Left lobe of liver (tissue), 2 donors: ENCODE results near the gene CHPF2. TPM values are rescaled to one million over a fixed set of nuclear protein-coding genes. Genes with fewer than 3 reads are reported as not detected.

Experiments used
- ATAC-seq: fragments of 200-7000 bp; cut with Tn5 transposase; one replicate; pipeline ENCODE4 v1.9.1; 2020; ENCODE audit warnings: mild to moderate bottlenecking, moderate library complexity
- DNase-seq: peaks from one replicate; pipeline ENCODE4 v3.0.0-alpha.2; 2020; ENCODE audit warnings: low spot score
- total RNA-seq: library from RNA; stranded (reverse); gene quantifications from one replicate; pipeline ENCODE4 v1.2.1, GENCODE V29; 2021
- donor health status: DM: no; HTN: no; CAD: no; lungs with moderate emphysema.
- donor health status: DM: no; HTN: yes; CAD: no.

CHPF2 gene
- total RNA-seq, 1 donor from 2014 or later: 16.1 TPM

- no peak for ATAC-seq
These were observed 27.8 kb upstream of the CHPF2 start for GRCh38 chr7:151204383-151205032.

GRCh38 chr7:151205730-151206129 is 26.6 kb upstream of the CHPF2 start:
- ATAC-seq (no peak), DNase-seq (no peak)

More at GRCh38 chr7:151204383-151205032, 27.8 kb upstream of the CHPF2 start:
- DNase-seq: no peak

GRCh38 chr7:151206914-151207313 is 25.4 kb upstream of the CHPF2 start:
- ATAC-seq (no peak), DNase-seq (no peak)

GRCh38 chr7:151207315-151207714 is 25.0 kb upstream of the CHPF2 start:
- DNase-seq: no peak
- no peak for ATAC-seq

- ATAC-seq: no peak
- no peak for DNase-seq
These were observed 24.5 kb upstream of the CHPF2 start for GRCh38 chr7:151207804-151208203.

GRCh38 chr7:151208253-151208862 is 23.9 kb upstream of the CHPF2 start:
- ATAC-seq (no peak), DNase-seq (no peak)

GRCh38 chr7:151209588-151209987 is 22.7 kb upstream of the CHPF2 start:
- ATAC-seq (no peak), DNase-seq (no peak)

- ATAC-seq (no peak), DNase-seq (no peak)
These were observed 22.0 kb upstream of the CHPF2 start, which contains the start of gene H2BK1 for GRCh38 chr7:151210087-151210854. Gene H2BK1 (minus strand): TSS chr7:151210488. CDS start chr7:151210318, 170 bp downstream.

GRCh38 chr7:151211155-151211772 is 21.0 kb upstream of the CHPF2 start:
- ATAC-seq: no peak
- DNase-seq: no peak

- ATAC-seq (no peak), DNase-seq (no peak)
These were observed 19.7 kb upstream of the CHPF2 start for GRCh38 chr7:151212626-151213025.

GRCh38 chr7:151213826-151214225 is 18.5 kb upstream of the CHPF2 start:
- DNase-seq (no peak), ATAC-seq (no peak)

GRCh38 chr7:151215396-151215795 is 16.9 kb upstream of the CHPF2 start:
- ATAC-seq (no peak), DNase-seq (no peak)

GRCh38 chr7:151218170-151218569 is 14.1 kb upstream of the CHPF2 start:
- no peak for DNase-seq
- ATAC-seq: no peak

GRCh38 chr7:151223728-151224127 is 8.6 kb upstream of the CHPF2 start:
- no peak for DNase-seq

GRCh38 chr7:151225948-151226510 is 6.3 kb upstream of the CHPF2 start:
- DNase-seq (no peak), ATAC-seq (no peak)

More at GRCh38 chr7:151223728-151224127, 8.6 kb upstream of the CHPF2 start:
- ATAC-seq: no peak

GRCh38 chr7:151226560-151226874 is 5.8 kb upstream of the CHPF2 start:
- ATAC-seq (peak; percentile 4), DNase-seq (no peak)

- DNase-seq (peak; percentile 98), ATAC-seq (peak; percentile 97)
These were observed 5.2 kb upstream of the CHPF2 start, which contains the start of gene ABCF2 for GRCh38 chr7:151226875-151227782. Gene ABCF2 (minus strand): TSS chr7:151227205. CDS start chr7:151226458, 747 bp downstream.

GRCh38 chr7:151228024-151228866 is 4.0 kb upstream of the CHPF2 start:
- no peak for ATAC-seq
- DNase-seq: no peak

- DNase-seq (no peak), ATAC-seq (no peak)
These were observed 3.0 kb upstream of the CHPF2 start for GRCh38 chr7:151229249-151229648.
